H1 (cell line): Measurements from ENCODE around the gene TTC21A. TPM values are rescaled to one million over a fixed set of nuclear protein-coding genes. Genes with fewer than 3 reads are reported as not detected.

Source experiments
- CHD7 ChIP-seq: fragments of 300-600 bp; sonication (generic); IDR thresholded peaks from 2 replicates; pipeline ENCODE4 v1.7.1; 2012; ENCODE audit warnings: low read length, moderate library complexity, mild to moderate bottlenecking, inconsistent platforms; ENCODE audit not compliant: insufficient replicate concordance
- CTBP2 ChIP-seq: IDR thresholded peaks from 2 replicates; pipeline ENCODE4 v1.7.0; 2011; ENCODE audit warnings: borderline replicate concordance, mild to moderate bottlenecking, moderate library complexity, mixed read lengths, low read length; ENCODE audit not compliant: insufficient read depth, insufficient read length
- EZH2 ChIP-seq: fragments of 200-600 bp; sonication (generic); IDR thresholded peaks from 2 replicates; pipeline ENCODE4 v1.7.1; 2012; ENCODE audit warnings: low read depth, mild to moderate bottlenecking, moderate library complexity, low read length, inconsistent platforms; ENCODE audit not compliant: severe bottlenecking
- KDM5A ChIP-seq: fragments of 200-600 bp; IDR thresholded peaks from 2 replicates; pipeline ENCODE4 v1.7.1; 2012; ENCODE audit warnings: mild to moderate bottlenecking, low read length, inconsistent platforms, mixed read lengths
- NRF1 ChIP-seq: IDR thresholded peaks from 2 replicates; pipeline ENCODE4 v1.6.1; 2011; ENCODE audit warnings: mild to moderate bottlenecking, low read depth, low read length, improper control_type of control experiment
- SIN3A ChIP-seq, 2 experiments: IDR thresholded peaks in 1 of 2; conservative IDR thresholded peaks in 1 of 2; 2 replicates each; pipeline ENCODE4 v1.6.1; 2011 to 2012; ENCODE audit warnings: low read length in 2 of 2, improper control_type of control experiment in 1 of 2, low read depth in 1 of 2, mild to moderate bottlenecking in 1 of 2
- SP4 ChIP-seq: IDR thresholded peaks from 2 replicates; pipeline ENCODE4 v1.6.1; 2012; ENCODE audit warnings: low read length, inconsistent platforms
- SRF ChIP-seq: IDR thresholded peaks from 2 replicates; pipeline ENCODE4 v1.6.1; 2011; ENCODE audit warnings: mild to moderate bottlenecking, low read depth, low read length, moderate library complexity
- TAF1 ChIP-seq: IDR thresholded peaks from 2 replicates; pipeline ENCODE4 v1.6.1; 2011; ENCODE audit warnings: mild to moderate bottlenecking, low read depth, low read length
- TAF7 ChIP-seq: optimal IDR thresholded peaks from 2 replicates; pipeline ENCODE3; 2011; ENCODE audit warnings: low read depth, mild to moderate bottlenecking, inconsistent platforms, low read length, moderate library complexity, borderline replicate concordance
- polyA plus RNA-seq, 7 experiments: library from polyadenylated mRNA; depleted of rRNA in 3 of 7; stranded (reverse) in 5 of 7; unstranded in 2 of 7; fragments of >200 nt in 5 of 7; fragments of 200-250 nt in 2 of 7; gene quantifications; 1 replicate in 5 of 7; 2 replicates in 1 of 7; 4 replicates in 1 of 7; pipeline versions ENCODE4 v1.2.1 to v1.2.3, GENCODE V29; 2011 to 2013; ENCODE audit warnings: missing spikeins in 2 of 7, mixed read lengths in 2 of 7
- total RNA-seq: library from RNA; stranded (reverse); fragmentation: NEBNext Ultra II Directional; extraction: Animal tissue kit (Norgen Biotek cat#: 25700); gene quantifications from 2 replicates; pipeline ENCODE4 v1.2.1, GENCODE V29; 2021

The TTC21A gene
- total and polyA plus RNA-seq, 2 of the 8 experiments (the other 6 are each of a cell fraction or from before 2014, with no cell fraction given), result 2.3 to 2.8 TPM

- TF ChIP-seq NRF1 (no peak), SP4 (no peak), CTBP2 (no peak), TAF7 (no peak), SRF (no peak), TAF1 (no peak), KDM5A (no peak), CHD7 (no peak), EZH2 (no peak), SIN3A (conservative IDR thresholded peaks at IDR 0.05 in 1 of 2, IDR thresholded peaks at IDR 0.05 in 1 of 2; ENCODE audit: low read depth in 1 of 2, low read length in 2 of 2) (no peak)
Measured at GRCh38 chr3:39150803-39151631, 43.5 kb downstream of the TTC21A start (continued).
